ENCODE results near the gene ATRNL1.
"Not testable (repeated sequence)": the region's sequence is repeated elsewhere in the genome, so short reads cannot be mapped to it uniquely, and the experiment has no call there.

ATRNL1 gene

DNA sequence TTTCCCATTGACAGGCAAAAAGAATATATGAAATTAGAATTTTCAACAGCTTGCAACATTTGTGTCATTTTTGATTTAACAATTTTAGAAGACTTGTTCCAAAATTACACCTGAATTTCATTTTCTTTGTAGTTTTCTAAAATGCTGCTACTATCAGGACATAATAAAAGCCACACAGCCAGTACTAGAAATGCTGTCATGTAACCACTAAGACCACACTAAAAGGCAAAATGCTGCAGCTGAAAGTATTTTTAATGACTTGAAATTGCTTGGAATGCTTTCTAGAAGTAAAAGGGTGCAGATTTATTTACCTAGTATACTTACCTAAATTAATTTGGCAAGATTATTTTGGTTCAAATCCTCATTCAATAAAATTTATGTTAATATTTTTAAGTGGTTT lies 709.7 kb downstream of the ATRNL1 start:
- Histone ChIP-seq H3K4me3 (ENCODE audit: low read depth, low read length) (no peak overlapping the region), H3K36me3 (replicated peaks) (no peaks in the 10 kb centered on the region), H3K27me3 (replicated peaks) (no peaks in the 10 kb centered on the region), H3K27ac (no peak overlapping the region)
- in situ Hi-C loops (cut with HindIII; ENCODE audit: low pct_ligation_motif_present, low sequenced_read_pairs), result no loop called here
- TF ChIP-seq, protein P1, sequence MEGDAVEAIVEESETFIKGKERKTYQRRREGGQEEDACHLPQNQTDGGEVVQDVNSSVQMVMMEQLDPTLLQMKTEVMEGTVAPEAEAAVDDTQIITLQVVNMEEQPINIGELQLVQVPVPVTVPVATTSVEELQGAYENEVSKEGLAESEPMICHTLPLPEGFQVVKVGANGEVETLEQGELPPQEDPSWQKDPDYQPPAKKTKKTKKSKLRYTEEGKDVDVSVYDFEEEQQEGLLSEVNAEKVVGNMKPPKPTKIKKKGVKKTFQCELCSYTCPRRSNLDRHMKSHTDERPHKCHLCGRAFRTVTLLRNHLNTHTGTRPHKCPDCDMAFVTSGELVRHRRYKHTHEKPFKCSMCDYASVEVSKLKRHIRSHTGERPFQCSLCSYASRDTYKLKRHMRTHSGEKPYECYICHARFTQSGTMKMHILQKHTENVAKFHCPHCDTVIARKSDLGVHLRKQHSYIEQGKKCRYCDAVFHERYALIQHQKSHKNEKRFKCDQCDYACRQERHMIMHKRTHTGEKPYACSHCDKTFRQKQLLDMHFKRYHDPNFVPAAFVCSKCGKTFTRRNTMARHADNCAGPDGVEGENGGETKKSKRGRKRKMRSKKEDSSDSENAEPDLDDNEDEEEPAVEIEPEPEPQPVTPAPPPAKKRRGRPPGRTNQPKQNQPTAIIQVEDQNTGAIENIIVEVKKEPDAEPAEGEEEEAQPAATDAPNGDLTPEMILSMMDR (IDR thresholded peaks at IDR 0.05; ENCODE audit: low read depth, low read length, missing control alignments), result no peak
- DNase-seq, result no peak

DNA sequence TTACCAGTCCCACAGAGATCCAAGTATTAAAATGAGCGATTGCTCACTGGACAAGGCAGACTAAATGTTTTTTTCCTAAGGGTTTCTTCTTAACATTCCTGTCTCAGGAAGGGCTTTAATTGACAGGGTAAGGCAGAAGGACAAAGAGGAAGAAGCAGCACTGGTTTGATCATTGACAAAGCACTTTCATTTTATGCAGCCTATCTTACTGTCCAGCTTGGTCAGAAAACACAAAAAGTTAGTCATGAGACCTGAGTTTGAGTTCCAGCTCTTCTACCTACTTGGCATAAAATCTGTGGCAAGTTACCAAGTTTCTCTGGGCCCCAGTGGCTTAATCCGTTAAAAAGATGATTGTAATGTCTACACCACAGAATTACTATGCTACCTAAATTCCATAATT lies 721.4 kb downstream of the ATRNL1 start:
- in situ Hi-C loops (cut with HindIII; ENCODE audit: low pct_ligation_motif_present, low sequenced_read_pairs), result no loop called here
- Histone ChIP-seq H3K4me3 (ENCODE audit: low read depth, low read length) (no peak overlapping the region), H3K27me3 (replicated peaks) (no peaks in the 10 kb centered on the region), H3K27ac (no peak overlapping the region), H3K36me3 (replicated peaks) (no peaks in the 10 kb centered on the region)
- DNase-seq, result no peak
- TF ChIP-seq, protein P1 (IDR thresholded peaks at IDR 0.05; ENCODE audit: low read depth, low read length, missing control alignments), result no peak

DNA sequence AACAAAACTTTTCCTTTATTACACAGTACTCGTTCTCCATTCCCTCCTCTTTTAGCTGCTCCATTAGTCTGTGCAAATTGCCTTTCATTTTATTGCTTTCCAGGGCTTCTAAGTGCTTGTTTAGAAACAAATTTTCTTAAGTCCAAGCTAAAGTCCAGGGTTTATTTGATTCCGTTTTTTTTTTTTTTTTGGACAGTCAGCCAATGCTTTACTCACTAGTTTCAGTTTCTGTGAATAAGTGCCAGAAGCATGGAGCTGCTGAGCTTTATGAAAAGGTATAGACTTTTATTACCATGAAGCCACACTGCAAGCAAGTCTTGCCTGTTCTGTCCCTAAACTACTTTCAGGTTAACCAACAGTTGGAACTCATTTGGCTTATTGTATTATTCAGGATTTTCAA lies 724.8 kb downstream of the ATRNL1 start:
- no peaks in the 10 kb centered on the region for H3K27me3 ChIP-seq (replicated peaks)

DNA sequence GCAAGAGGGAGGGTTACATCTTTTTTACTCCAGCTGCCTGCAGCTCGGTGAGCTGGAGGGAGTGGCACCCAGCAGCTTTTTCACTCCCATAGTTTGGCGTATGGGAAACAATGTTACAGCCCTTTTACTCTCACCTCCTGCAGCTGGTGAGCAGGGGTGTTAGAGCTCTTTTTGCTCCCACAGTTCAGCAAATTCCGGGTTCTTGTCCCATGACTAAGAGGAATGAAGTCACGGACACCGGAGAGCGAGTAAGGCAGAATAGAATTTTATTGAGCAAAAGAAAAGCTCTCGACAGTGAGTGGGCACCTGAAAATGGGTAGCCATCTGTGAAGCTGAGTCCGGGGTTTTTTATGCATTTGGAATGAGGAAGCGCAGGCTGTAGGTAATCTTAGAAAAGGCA lies 733.2 kb downstream of the ATRNL1 start:
- H3K4me3 ChIP-seq (ENCODE audit: low read depth, low read length), result no peak overlapping the region
- no peaks in the 10 kb centered on the region for H3K36me3 ChIP-seq (replicated peaks)
- in situ Hi-C loops (cut with HindIII; ENCODE audit: low pct_ligation_motif_present, low sequenced_read_pairs), result no loop called here
- TF ChIP-seq, protein P1 (IDR thresholded peaks at IDR 0.05; ENCODE audit: low read depth, low read length, missing control alignments), result no peak
- no peaks in the 10 kb centered on the region for H3K27me3 ChIP-seq (replicated peaks)
- H3K27ac ChIP-seq, result no peak overlapping the region
- no peak for DNase-seq

More for the DNA sequence above, 724.8 kb downstream of the ATRNL1 start:
- no peak overlapping the region for H3K27ac ChIP-seq
- no peaks in the 10 kb centered on the region for H3K36me3 ChIP-seq (replicated peaks)
- DNase-seq, result no peak
- TF ChIP-seq, protein P1 (IDR thresholded peaks at IDR 0.05; ENCODE audit: low read depth, low read length, missing control alignments), result no peak
- in situ Hi-C loops (cut with HindIII; ENCODE audit: low pct_ligation_motif_present, low sequenced_read_pairs), result no loop called here
- H3K4me3 ChIP-seq (ENCODE audit: low read depth, low read length), result no peak overlapping the region

DNA sequence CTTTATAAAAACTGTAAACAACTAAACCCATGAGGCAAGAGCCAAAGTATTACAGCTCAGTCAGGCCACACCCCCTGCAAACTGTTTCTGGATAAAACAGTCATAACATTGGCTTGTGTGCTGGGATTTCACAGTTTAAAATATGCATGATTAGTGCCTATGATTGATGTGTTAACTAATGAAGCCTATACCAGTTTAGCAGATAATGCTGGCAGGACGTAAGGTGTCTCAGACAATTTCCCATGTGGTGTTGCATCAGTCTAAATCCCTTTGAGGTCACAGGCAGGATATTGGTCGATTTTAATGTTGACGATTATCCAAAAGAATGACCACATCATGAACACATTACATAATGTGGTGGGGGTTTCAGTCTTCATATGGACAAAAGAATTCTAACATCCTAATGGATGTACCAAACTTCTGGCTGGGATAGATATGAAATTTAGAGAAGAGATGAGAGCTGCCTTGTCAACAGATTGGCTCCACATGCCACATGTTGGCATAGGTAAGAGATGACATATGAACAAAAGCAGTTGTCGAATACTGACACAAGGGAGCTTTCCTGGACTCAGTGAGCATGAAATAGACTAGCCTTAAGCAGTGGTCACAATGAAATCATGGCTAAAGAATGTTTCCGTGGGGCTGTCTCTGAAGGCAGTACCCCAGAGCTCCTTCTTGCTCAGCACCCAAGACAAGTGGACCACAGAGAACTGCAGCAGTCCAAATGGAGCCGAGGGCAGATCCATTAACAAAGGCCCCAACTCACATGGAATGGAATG lies 734.3 kb downstream of the ATRNL1 start:
- Histone ChIP-seq H3K4me3 (ENCODE audit: low read depth, low read length) (no peak overlapping the region), H3K36me3 (replicated peaks) (no peaks in the 10 kb centered on the region), H3K27ac (no peak overlapping the region), H3K27me3 (replicated peaks) (no peaks in the 10 kb centered on the region)
- TF ChIP-seq, protein P1 (IDR thresholded peaks at IDR 0.05; ENCODE audit: low read depth, low read length, missing control alignments), result no peak
- in situ Hi-C loops (cut with HindIII; ENCODE audit: low pct_ligation_motif_present, low sequenced_read_pairs), result no loop called here
- no peak for DNase-seq

DNA sequence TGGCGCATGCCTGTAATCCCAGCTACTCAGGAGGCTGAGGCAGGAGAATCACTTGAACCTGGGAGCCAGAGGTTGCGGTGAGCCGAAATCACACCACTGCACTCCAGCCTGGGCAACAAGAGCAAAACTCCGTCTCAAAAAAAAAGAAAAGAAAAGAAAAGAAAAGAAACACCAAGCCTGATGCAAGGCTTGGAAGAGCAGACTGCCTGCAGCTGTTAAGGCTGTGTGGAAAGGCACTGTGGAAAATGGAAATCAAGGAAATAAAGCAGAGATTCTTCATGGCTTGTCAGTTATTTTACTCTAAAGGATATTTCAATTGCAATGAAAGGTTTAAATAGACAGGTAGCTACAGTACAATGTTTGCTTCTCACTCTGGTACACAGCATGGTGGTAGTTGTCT lies 735.0 kb downstream of the ATRNL1 start:
- H3K27ac ChIP-seq; H3K27me3 ChIP-seq (replicated peaks); in situ Hi-C loops (cut with HindIII; ENCODE audit: low pct_ligation_motif_present, low sequenced_read_pairs); H3K36me3 ChIP-seq (replicated peaks); DNase-seq; H3K4me3 ChIP-seq (ENCODE audit: low read depth, low read length): not testable (repeated sequence)
